ENCODE measurements around the gene SEMA3C.

SEMA3C gene

DNA sequence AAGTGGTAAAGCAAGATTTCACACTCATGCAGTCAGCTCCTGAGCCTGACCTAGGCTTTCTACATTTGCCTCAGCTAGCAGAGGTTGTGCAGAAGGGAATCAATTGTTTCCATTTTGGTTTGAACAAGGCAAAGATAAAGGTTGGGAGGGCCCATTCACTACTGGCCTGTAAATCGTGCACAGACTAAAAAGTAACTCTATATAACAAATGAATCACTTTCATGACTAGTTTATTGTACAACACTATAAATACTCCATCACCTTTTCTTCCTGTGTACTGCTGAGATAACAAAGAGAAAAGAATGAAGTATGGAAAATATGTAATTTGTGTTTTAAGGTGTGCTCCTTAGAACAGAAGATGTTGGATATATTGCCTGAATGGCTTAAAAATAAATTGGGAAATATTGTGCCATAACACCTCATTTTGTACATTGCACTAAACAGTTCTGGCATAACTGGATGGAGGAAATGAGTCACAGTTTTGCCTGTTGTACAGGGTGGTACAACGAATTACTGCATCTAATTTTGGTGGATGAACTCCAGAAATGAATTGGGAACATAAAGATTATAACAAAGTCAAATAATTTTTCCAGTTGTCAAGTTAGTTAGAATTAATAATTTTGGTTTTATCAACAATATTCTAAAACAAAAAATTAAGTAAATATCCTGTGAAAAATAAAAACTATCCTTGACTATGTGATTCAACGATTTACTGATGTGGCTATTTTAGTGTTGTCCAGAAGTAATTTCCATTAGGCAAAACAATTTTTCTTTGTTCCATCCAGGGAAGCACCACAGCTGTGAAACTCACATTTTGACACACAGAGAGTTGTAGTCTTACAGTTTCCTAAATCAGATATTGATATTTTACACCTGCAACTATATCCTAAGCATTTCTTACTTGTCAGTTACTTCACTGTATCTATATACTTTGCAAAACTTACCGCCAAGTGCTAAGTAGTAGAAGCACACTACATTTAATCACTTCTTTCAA lies 18.0 kb downstream of the SEMA3C start:
- Histone ChIP-seq H3K4me1 (ENCODE audit: control insufficient read depth, insufficient read depth, low read length) (no peaks in the 10 kb centered on the region), H3K27me3 (ENCODE audit: control insufficient read depth, insufficient read depth, low read length) (no peaks in the 10 kb centered on the region), H3K4me3 (ENCODE audit: low read length) (no peak overlapping the region), H3K36me3 (ENCODE audit: control insufficient read depth, insufficient read depth, low read length) (no peaks in the 10 kb centered on the region), H3K9ac (ENCODE audit: low read length) (no peak overlapping the region), H3K9me3 (ENCODE audit: control insufficient read depth, low read length) (no peaks in the 10 kb centered on the region)

- Histone ChIP-seq H3K4me1 (ENCODE audit: control insufficient read depth, insufficient read depth, low read length) (no peaks in the 10 kb centered on the region), H3K27me3 (ENCODE audit: control insufficient read depth, insufficient read depth, low read length) (no peaks in the 10 kb centered on the region), H3K9ac (ENCODE audit: low read length) (no peak overlapping the region), H3K4me3 (ENCODE audit: low read length) (no peak overlapping the region), H3K9me3 (ENCODE audit: control insufficient read depth, low read length) (no peaks in the 10 kb centered on the region), H3K36me3 (ENCODE audit: control insufficient read depth, insufficient read depth, low read length) (no peaks in the 10 kb centered on the region)
Observed at GRCh38 chr7:80896906-80897598, 21.8 kb downstream of the SEMA3C start.

GRCh38 chr7:80895056-80895455 lies 23.8 kb downstream of the SEMA3C start:
- no peaks in the 10 kb centered on the region for H3K4me1 ChIP-seq (ENCODE audit: control insufficient read depth, insufficient read depth, low read length)
- no peak overlapping the region for H3K4me3 ChIP-seq (ENCODE audit: low read length)
- no peaks in the 10 kb centered on the region for H3K27me3 ChIP-seq (ENCODE audit: control insufficient read depth, insufficient read depth, low read length)
- H3K36me3 ChIP-seq (ENCODE audit: control insufficient read depth, insufficient read depth, low read length): no peaks in the 10 kb centered on the region
- no peak overlapping the region for H3K9ac ChIP-seq (ENCODE audit: low read length)
- H3K9me3 ChIP-seq (ENCODE audit: control insufficient read depth, low read length): no peaks in the 10 kb centered on the region

GRCh38 chr7:80891259-80891544 lies 27.6 kb downstream of the SEMA3C start:
- H3K9ac ChIP-seq (ENCODE audit: low read length): no peak overlapping the region
- H3K36me3 ChIP-seq (ENCODE audit: control insufficient read depth, insufficient read depth, low read length): no peaks in the 10 kb centered on the region
- H3K4me1 ChIP-seq (ENCODE audit: control insufficient read depth, insufficient read depth, low read length): no peaks in the 10 kb centered on the region
- H3K27me3 ChIP-seq (ENCODE audit: control insufficient read depth, insufficient read depth, low read length): no peaks in the 10 kb centered on the region
- no peak overlapping the region for H3K4me3 ChIP-seq (ENCODE audit: low read length)
- no peaks in the 10 kb centered on the region for H3K9me3 ChIP-seq (ENCODE audit: control insufficient read depth, low read length)

DNA sequence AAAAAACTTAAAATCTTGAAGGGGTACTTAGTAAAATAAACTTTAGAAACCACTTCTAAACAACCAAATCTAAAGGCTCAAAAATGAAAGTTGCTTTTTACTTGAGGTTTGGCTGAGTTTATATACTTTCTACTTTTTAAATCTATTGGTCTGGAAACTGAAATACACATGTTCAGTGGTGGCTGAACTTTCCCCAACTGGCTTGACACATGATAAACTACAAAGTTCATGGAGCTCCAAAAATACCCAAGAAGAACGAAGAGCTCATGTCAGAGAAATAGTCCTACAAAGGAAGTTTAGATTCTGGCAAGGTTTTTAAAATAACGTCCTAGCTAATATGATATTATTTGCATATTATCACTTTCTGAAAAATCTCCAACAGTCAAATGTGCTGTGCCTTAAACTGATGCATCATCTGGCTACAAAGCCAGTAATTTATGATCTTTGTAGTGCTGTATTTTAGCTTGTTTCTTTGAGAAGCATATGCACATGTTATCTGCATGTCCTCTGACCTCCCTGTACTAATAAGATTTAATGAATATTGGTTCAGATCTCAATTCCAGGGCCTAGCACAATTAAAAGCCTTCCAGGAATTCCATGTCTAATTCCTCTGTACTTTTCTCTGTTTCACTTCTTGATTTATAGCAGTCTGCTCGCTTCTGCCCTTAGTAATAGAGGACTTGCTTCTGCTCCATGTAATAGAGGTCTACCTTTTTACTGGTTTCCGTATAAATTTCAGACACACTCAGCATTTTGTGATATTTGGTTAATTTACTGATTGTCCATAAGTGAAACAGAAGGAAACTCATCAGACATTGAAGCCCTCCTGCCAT lies 28.2 kb downstream of the SEMA3C start:
- H3K27me3 ChIP-seq (ENCODE audit: control insufficient read depth, insufficient read depth, low read length): no peaks in the 10 kb centered on the region
- H3K4me3 ChIP-seq (ENCODE audit: low read length): no peak overlapping the region
- no peaks in the 10 kb centered on the region for H3K4me1 ChIP-seq (ENCODE audit: control insufficient read depth, insufficient read depth, low read length)
- no peak overlapping the region for H3K9ac ChIP-seq (ENCODE audit: low read length)
- H3K9me3 ChIP-seq (ENCODE audit: control insufficient read depth, low read length): no peaks in the 10 kb centered on the region
- H3K36me3 ChIP-seq (ENCODE audit: control insufficient read depth, insufficient read depth, low read length): no peaks in the 10 kb centered on the region

DNA sequence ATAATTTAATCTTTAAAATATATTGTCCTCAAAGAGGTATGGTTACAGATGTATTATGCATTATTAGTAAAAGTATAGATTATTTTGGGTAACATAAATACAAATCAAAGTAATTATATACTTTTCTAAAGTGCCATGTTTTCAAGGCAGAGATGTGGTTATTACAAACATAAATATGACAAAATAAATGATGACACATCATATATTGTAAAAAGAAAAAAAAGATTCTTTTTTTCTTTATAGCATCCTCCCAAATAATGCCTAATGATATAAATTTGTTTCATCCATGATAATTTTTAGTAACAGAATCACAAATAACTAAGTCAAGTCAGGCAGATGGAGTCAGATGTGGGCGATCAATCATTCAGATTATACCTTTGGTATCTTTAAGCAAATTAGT lies 29.3 kb downstream of the SEMA3C start:
- no peaks in the 10 kb centered on the region for H3K9me3 ChIP-seq (ENCODE audit: control insufficient read depth, low read length)
- no peak overlapping the region for H3K4me3 ChIP-seq (ENCODE audit: low read length)
- no peaks in the 10 kb centered on the region for H3K27me3 ChIP-seq (ENCODE audit: control insufficient read depth, insufficient read depth, low read length)
- no peaks in the 10 kb centered on the region for H3K36me3 ChIP-seq (ENCODE audit: control insufficient read depth, insufficient read depth, low read length)
- no peak overlapping the region for H3K9ac ChIP-seq (ENCODE audit: low read length)
- no peaks in the 10 kb centered on the region for H3K4me1 ChIP-seq (ENCODE audit: control insufficient read depth, insufficient read depth, low read length)

DNA sequence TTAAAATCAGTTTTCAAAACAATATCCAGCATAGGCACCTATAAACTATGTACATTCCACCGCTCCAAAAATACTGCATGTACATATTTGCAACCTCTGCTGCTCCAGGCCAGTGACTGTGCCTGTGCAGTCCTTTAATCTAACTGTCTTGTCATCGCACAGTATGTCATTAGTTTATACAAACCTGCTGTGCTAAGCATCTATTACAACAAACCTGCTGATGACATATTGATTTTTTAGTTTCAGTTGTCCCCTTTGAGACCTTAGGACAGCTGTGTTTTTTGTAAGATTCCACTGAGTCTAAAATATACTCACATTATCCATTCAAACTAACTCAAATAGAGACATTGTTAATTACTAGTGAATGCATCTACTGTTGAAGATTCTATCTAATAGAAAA lies 33.1 kb downstream of the SEMA3C start:
- Histone ChIP-seq H3K9ac (ENCODE audit: low read length) (no peak overlapping the region), H3K9me3 (ENCODE audit: control insufficient read depth, low read length) (no peaks in the 10 kb centered on the region), H3K4me3 (ENCODE audit: low read length) (no peak overlapping the region), H3K36me3 (ENCODE audit: control insufficient read depth, insufficient read depth, low read length) (no peaks in the 10 kb centered on the region), H3K4me1 (ENCODE audit: control insufficient read depth, insufficient read depth, low read length) (peaks cover 12% of the 10 kb centered on the region), H3K27me3 (ENCODE audit: control insufficient read depth, insufficient read depth, low read length) (no peaks in the 10 kb centered on the region)

DNA sequence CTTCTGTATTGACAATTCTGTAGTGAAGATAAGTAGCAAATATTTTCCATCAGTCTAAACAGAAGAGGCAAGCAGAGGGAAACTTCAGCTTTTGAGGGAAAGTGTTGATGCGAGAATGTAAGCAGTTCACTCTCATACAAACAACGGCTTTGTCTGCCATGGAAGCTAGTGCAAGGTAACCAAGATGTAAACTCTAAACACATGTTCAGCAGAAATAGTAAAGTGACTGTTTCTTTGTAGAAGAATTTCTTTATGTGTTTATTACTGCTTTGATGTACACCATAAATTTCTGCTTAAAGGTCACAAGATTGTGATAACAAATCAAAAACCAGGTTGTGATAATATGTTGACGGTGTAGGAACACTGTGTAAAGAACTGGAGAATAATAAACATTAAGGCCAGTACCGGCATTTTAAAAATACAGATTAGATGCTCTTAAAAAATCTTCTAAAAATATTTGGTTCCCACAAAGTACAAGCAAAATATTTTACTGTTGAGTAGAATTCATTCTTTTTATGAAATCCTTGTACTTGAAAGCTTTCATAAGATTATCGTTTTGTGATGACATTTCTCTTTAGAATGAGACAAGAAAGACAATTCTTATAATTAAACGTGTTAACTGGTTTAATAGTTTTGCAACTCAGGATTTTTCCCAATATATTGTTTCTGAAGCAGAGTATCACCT lies 34.2 kb downstream of the SEMA3C start:
- peaks cover 12% of the 10 kb centered on the region for H3K4me1 ChIP-seq (ENCODE audit: control insufficient read depth, insufficient read depth, low read length)
- H3K36me3 ChIP-seq (ENCODE audit: control insufficient read depth, insufficient read depth, low read length): no peaks in the 10 kb centered on the region
- H3K9ac ChIP-seq (ENCODE audit: low read length): no peak overlapping the region
- H3K9me3 ChIP-seq (ENCODE audit: control insufficient read depth, low read length): no peaks in the 10 kb centered on the region
- H3K4me3 ChIP-seq (ENCODE audit: low read length): no peak overlapping the region
- no peaks in the 10 kb centered on the region for H3K27me3 ChIP-seq (ENCODE audit: control insufficient read depth, insufficient read depth, low read length)

DNA sequence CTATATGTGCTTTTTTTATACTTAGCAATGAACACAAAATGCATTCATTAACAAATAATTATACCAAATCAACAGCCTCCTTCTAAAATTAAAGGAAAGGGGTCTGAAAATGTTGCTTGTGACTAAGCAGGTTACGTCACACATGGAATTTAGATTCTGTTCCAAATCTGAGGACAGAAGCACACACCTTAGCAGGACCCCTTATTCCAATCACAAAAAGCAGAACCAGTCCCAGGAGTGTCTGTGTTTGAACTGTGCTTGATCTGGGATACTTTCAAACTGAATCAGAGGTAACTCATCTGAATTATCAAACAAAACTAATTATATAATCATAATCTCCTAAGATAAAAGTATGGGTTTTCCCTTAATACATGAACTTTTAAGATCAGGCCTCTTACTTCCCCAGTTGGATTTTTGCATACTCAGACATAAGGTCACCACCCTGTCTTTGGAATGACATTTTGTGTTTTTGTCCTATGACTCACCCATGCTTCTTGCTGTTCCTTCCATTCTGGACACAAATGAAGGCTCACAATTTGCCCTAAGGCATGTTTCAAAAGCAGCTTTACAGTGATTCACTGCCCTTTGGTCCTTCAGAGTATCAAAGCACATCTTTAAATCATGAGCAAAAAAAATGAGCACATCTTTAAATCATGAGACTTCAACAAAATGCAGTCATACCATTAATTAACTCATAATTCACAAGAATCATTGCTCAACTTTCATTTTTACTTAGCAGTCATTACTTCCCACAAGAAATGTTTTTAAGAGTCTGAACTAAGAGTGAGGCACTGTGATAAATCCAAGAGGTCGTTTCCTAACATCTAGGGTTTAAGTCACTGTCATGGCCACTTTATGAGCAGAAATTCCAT lies 35.5 kb downstream of the SEMA3C start:
- Histone ChIP-seq H3K9ac (ENCODE audit: low read length) (no peak overlapping the region), H3K4me1 (ENCODE audit: control insufficient read depth, insufficient read depth, low read length) (peaks cover 12% of the 10 kb centered on the region)

DNA sequence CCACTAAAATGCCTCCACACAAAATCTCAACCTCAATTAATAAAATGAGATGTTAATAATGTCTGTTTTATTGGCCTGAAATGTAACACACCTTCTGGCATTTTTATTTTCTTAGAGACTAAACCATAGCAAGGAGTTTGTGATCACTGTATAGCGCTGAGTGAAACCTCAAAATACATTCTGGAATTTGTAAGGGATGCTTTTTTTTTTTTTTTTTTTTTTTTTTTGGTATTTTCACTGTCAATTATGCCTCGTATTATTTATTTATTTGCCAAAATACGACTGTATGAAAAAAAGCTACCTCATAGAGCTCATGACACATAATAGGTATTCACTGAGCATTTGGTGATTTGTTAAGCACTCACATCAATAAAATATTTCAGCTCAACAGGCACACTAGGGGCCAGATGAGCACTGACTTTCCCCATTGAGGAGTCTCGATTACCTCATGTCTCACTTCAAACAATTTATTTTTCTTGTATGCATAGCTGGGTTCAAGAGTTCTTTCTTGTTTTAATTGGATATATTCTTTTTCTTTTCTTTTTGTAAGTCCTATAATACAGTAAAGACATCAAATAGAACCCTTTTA lies 36.5 kb downstream of the SEMA3C start:
- Histone ChIP-seq H3K4me1 (ENCODE audit: control insufficient read depth, insufficient read depth, low read length) (peaks cover 12% of the 10 kb centered on the region), H3K9ac (ENCODE audit: low read length) (no peak overlapping the region), H3K27me3 (ENCODE audit: control insufficient read depth, insufficient read depth, low read length) (no peaks in the 10 kb centered on the region), H3K9me3 (ENCODE audit: control insufficient read depth, low read length) (no peaks in the 10 kb centered on the region), H3K36me3 (ENCODE audit: control insufficient read depth, insufficient read depth, low read length) (no peaks in the 10 kb centered on the region), H3K4me3 (ENCODE audit: low read length) (no peak overlapping the region)

More for the DNA sequence above, 35.5 kb downstream of the SEMA3C start:
- Histone ChIP-seq H3K27me3 (ENCODE audit: control insufficient read depth, insufficient read depth, low read length) (no peaks in the 10 kb centered on the region), H3K9me3 (ENCODE audit: control insufficient read depth, low read length) (no peaks in the 10 kb centered on the region), H3K4me3 (ENCODE audit: low read length) (no peak overlapping the region), H3K36me3 (ENCODE audit: control insufficient read depth, insufficient read depth, low read length) (no peaks in the 10 kb centered on the region)

Data from mucosa of stomach (tissue), 1 donor.